BJ (cell line): ENCODE measurements around the gene TNPO1. TPM values are rescaled to one million over a fixed set of nuclear protein-coding genes. Genes with fewer than 3 reads are reported as not detected.

Experiments
- CTCF ChIA-PET: fragments of 350-600 bp; formaldehyde crosslinking; extraction: SDS; loops from one replicate; lab custom pipeline; 2021; ENCODE audit warnings: antibody characterized with exemption, inconsistent platforms; lab: Yijun Ruan, JAX
- POLR2A ChIA-PET: fragments of 300-600 bp; sonication (Branson Sonifier 250); formaldehyde crosslinking; extraction: SDS; loops from one replicate; lab custom pipeline; 2021; ENCODE audit warnings: antibody characterized with exemption; lab: Charles Lee
- DNase-seq: peaks from one replicate; pipeline ENCODE4 v3.0.0-alpha.2; 2011; ENCODE audit warnings: low read depth
- H3K27me3 ChIP-seq: 2 replicates; pipeline ENCODE4 v1.6.0; 2011; ENCODE audit warnings: low read length; ENCODE audit not compliant: control insufficient read depth, insufficient read depth
- H3K36me3 ChIP-seq: 2 replicates; pipeline ENCODE4 v1.5.1; 2011; ENCODE audit warnings: low read length; ENCODE audit not compliant: control insufficient read depth, insufficient read depth
- H3K4me3 ChIP-seq: 2 replicates; pipeline ENCODE4 v1.5.1; 2011; ENCODE audit warnings: low read depth, mild to moderate bottlenecking, control low read depth, low read length
- CTCF ChIP-seq: IDR thresholded peaks from 2 replicates; pipeline ENCODE4 v1.5.1; 2011; ENCODE audit warnings: low read depth, mild to moderate bottlenecking, control low read depth, inconsistent platforms, low read length, moderate library complexity; ENCODE audit not compliant: insufficient read depth
- polyA plus RNA-seq: library from polyadenylated mRNA; depleted of rRNA; stranded (reverse); fragments of >200 nt; gene quantifications from 2 replicates; pipeline ENCODE4 v1.2.3, GENCODE V29; 2011

Gene TNPO1
- polyA plus RNA-seq, 1 experiment, result 49.6 TPM

- ChIA-PET CTCF (no interaction called here), POLR2A (no interaction called here)
- Histone ChIP-seq H3K36me3 (peaks cover 12% of the 10 kb centered on the region), H3K27me3 (no peaks in the 10 kb centered on the region), H3K4me3 (no peak overlapping the region)
- TF ChIP-seq CTCF, result no peak
- DNase-seq, result no peak
These were observed 39.4 kb downstream of the TNPO1 start for GRCh38 chr5:72855821-72856220.

DNA sequence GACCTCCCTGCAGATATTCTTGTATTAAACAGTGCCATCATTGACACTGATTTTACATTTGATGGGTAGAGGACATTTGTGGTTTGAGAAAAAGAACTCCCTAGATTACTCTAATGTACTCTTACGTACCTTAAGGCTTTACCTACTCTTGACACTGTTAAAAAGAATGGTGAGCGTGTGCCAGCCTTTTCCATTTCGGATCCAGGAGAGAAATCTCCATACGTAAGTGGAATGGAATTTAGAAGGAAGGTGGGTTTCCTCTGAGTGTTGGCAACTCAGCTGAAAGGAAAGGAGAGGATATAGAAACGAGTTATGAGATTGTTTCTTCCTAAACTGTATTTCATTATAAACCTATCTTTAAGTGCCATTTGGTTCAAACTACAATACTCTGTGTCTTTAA is 40.9 kb downstream of the TNPO1 start:
- Histone ChIP-seq H3K36me3 (peaks cover 16% of the 10 kb centered on the region), H3K27me3 (no peaks in the 10 kb centered on the region), H3K4me3 (no peak overlapping the region)
- CTCF ChIA-PET, result interaction anchor here (0.8 kb wide), 1 partner anchor 39 kb away, joined by 3 read pairs; no protein-coding TSS in a partner anchor
- POLR2A ChIA-PET, result no interaction called here
- no peak for TF ChIP-seq CTCF
- DNase-seq, result no peak

DNA sequence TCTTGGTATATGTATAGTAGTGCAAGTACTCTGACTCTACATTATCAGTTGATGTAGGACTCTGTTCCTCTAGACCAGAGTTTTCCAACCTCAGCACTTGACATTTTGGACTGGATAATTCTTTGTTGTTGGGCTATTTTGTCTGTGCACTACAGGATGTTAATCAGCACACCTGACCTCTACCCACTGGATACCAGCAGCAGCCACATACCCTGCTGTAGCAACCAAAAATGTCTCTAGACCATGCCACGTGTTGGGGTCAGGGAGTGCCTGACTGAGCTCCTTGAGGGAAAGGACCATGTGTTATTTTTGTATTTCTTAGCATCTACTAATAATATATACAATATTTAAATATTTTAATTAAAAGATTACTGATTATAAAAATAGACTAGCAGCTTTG is 42.7 kb downstream of the TNPO1 start:
- Histone ChIP-seq H3K27me3 (no peaks in the 10 kb centered on the region), H3K4me3 (no peak overlapping the region), H3K36me3 (peaks cover 20% of the 10 kb centered on the region)
- no peak for TF ChIP-seq CTCF
- ChIA-PET CTCF (interaction anchor here (1.3 kb wide), 1 partner anchor 42 kb away, joined by 3 read pairs; no protein-coding TSS in a partner anchor), POLR2A (interaction anchor here (0.6 kb wide), 1 partner anchor 354 kb away, joined by 5 read pairs; no protein-coding TSS in a partner anchor)
- DNase-seq, result no peak

- TF ChIP-seq CTCF, result no peak
- CTCF ChIA-PET, result interaction anchor here (0.7 to 1.3 kb wide), 4 partner anchors 9 to 494 kb away, joined by 3 to 7 read pairs (median 4); no protein-coding TSS in a partner anchor
- POLR2A ChIA-PET, result interaction anchor here (0.6 kb wide), 1 partner anchor 11 kb away, joined by 4 read pairs; no protein-coding TSS in a partner anchor
- Histone ChIP-seq H3K4me3 (no peak overlapping the region), H3K36me3 (peaks cover 20% of the 10 kb centered on the region), H3K27me3 (no peaks in the 10 kb centered on the region)
- DNase-seq, result no peak
These were observed 44.0 kb downstream of the TNPO1 start for GRCh38 chr5:72860499-72860898.

- no peaks in the 10 kb centered on the region for H3K27me3 ChIP-seq
- H3K36me3 ChIP-seq, result peaks cover 3% of the 10 kb centered on the region
- no peak for DNase-seq
- no peak overlapping the region for H3K4me3 ChIP-seq
- no peak for TF ChIP-seq CTCF
- ChIA-PET CTCF (no interaction called here), POLR2A (interaction anchor here (0.7 kb wide), 1 partner anchor 21 kb away, joined by 3 read pairs; no protein-coding TSS in a partner anchor)
These were observed 55.0 kb downstream of the TNPO1 start for GRCh38 chr5:72871366-72872024.
